Tongue (tissue), 2 donors: ENCODE results near the gene TSPAN14. TPM values are rescaled to one million over a fixed set of nuclear protein-coding genes. Genes with fewer than 3 reads are reported as not detected.

Experiments used
- DNase-seq: peaks from one replicate; pipeline ENCODE4 v3.0.0-alpha.2; 2015
- total RNA-seq: library from RNA; depleted of rRNA; stranded (reverse); fragments of >200 nt; gene quantifications from one replicate; pipeline ENCODE4 v1.2.3, GENCODE V29; 2014

Gene TSPAN14
- total RNA-seq, 1 donor from 2014 or later, result 40.5 TPM

GRCh38 chr10:80454513-80455460, 677 bp downstream of the TSPAN14 start:
- DNase-seq, result peak; percentile 56

GRCh38 chr10:80455461-80456349, 1.6 kb downstream of the TSPAN14 start:
- DNase-seq, result no peak

GRCh38 chr10:80457554-80458262, 3.6 kb downstream of the TSPAN14 start:
- DNase-seq, result no peak

DNA sequence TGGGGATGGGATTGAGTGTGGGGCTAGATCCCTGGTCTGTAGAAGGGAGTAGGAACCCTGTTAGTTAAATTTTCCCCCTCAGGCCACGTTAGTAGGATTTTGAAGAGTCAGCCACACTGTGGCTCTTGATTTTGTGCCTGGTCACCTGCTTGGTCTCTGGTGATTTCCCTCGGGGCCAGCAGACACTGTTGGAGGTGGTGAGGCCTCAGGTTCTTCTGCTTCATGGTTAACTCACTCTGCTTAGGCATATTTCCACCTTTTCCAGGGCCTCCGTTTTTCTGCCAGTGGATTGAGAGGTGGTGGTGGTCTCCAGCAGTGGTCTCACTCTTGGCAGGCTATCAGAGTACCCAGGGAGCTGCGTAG, 4.1 kb downstream of the TSPAN14 start:
- no peak for DNase-seq

GRCh38 chr10:80458638-80459037, 4.5 kb downstream of the TSPAN14 start:
- DNase-seq, result no peak

GRCh38 chr10:80459047-80459865, 5.1 kb downstream of the TSPAN14 start:
- peak; percentile 90 for DNase-seq

GRCh38 chr10:80460399-80461207, 6.5 kb downstream of the TSPAN14 start:
- peak; percentile 82 for DNase-seq

- no peak for DNase-seq
These were observed 7.4 kb downstream of the TSPAN14 start for GRCh38 chr10:80461208-80462183.

DNA sequence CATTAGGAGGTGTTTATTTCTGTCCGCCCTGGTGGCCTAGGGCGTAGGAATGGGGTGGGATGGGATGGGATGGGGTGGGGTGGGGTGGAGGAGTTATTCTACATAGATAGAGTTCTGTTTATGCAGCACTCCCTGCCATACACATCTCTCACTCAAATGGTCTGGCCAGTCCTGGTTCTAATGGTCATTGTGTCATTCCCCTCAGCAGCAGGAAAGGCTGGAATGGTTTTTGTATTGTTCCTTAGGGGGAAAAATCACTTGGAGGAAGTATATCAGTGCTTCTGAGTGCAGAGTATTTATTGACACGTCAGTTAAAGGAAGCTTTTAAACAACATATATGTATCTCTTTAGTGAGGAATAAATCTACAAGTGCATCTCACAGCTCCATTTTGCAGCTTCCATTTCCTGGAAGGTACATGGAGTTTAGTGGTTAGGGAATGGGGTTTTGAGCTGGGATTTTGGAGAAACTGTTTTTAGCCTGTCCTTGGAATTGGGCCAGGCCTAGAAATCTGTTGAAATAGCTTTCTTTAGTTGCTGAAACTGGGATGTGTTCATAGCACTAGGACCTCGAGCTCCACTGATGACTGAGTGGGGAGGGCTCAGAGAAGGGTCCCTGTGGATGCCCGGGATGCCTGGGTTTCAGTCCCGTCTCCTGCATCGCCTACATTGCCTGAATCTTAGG, 8.3 kb downstream of the TSPAN14 start:
- DNase-seq, result peak; percentile 63

- DNase-seq, result no peak
These were observed 9.1 kb downstream of the TSPAN14 start for GRCh38 chr10:80462981-80463741.

DNA sequence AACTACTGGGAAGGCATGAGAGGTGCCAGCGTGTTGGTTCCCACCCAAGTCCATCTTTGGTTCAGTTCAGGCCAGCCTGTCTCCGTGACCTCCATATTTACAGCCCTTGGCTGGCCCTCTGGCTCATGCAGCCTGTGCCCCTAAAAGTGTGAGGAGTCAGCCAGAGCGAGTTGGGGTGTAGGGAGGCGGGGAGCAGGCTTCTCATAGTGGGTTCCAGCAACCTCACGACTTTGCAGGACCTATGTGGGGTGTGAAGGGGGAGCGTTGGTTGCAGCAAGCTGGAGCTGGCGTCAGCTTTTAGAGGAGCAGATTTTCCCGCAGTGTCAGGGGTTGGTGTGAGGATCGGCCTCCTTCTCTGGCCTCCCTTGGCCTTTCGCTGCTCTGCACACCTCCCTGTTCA, 9.8 kb downstream of the TSPAN14 start:
- no peak for DNase-seq

DNA sequence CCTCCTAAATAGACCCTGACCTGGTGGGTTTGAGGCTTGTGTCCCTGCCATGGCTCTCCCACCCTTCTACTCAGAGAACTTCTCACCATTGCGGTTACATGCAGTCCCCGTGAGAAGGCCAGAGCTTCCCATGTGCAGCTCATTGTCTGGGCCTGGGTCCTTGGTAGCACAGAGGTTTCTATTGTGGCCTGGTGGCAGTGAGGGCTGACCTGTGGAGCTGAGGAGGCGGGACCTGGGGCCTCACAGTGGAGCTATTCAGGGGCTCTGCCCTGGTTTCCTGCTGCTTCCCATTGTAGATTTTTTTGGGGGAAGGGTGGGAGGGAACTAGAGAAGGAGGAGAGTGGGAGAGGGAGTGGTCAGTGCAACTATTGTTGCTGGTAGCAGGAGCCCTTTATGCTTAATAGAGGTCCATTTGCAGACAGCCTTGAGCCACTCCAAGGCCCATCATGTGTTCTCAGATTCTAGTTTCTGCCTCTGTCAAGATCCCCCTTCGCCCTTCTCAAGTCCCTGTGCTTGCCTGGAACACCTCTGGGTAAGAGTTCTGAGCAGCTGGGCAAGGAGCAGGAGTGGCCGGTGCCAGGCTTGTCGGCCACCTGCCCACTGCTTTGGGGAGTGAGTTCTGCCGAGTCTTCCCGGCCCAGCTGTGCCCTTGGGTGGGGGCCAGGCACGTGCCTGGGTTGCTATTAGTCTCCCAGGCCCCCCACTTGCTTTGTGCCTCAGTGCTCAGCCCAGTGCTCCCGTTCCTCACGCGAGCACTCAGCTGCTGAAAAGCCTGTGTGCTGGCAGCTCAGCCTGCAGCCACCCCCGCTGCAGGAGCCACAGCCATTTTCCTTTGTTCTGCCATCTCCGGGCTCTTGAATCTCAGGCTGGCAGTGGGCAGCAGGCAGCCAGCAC, 10.7 kb downstream of the TSPAN14 start:
- peak; percentile 89 for DNase-seq

GRCh38 chr10:80465451-80465835, 11.3 kb downstream of the TSPAN14 start:
- no peak for DNase-seq

- no peak for DNase-seq
These were observed 11.9 kb downstream of the TSPAN14 start for GRCh38 chr10:80465839-80466590.

DNA sequence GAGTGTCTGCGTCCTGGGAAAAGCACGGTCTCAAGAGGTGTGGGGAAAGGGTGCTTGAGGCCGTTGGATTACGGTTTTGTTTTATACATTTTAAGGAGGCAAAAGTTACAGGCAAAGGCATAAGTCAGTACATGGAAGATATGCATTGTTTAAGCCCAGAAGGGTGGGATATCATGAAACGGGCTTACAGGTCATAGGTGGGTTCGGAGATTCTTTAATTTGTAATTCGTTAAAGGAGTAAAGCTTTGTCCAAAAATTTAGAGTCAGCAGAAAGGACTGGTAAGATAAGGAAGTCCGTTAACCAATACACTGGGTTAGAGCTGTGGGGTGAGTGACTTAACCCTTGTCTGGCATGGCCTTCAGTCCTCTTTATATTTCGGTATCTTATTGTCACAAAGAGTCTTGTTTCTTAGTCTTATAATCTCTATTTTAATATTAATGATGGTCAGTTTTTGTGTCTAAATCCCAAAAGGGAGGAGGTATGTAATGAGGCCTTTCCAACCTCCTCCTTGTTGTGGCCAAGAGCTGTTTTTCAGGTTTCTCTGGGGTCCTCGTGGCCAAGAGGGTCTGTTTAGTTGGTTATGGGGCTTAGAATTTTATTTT, 12.7 kb downstream of the TSPAN14 start:
- no peak for DNase-seq

DNA sequence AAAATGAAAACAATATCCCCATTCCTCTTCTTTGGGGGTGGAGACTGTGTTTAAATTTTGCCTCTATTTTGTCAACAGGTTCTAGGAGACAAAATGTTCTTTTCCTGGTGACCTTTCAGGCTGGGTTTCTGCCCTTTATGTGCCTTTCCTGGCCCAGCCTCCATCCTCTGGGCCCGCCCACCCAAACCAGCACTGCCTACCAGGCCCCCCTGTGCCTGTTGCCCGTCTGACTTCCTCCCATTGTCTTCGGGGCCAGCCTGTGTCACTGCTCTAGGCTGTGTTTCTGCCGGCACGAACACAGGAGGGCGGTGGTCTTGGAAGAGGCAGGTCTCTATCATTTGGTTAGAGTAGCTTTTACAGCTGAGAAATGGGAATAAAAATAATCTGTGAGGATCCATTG, 13.9 kb downstream of the TSPAN14 start:
- DNase-seq, result no peak
